Activated CD4-positive, alpha-beta memory T cell treated with anti-CD3 and anti-CD28 coated beads for 36 hours (primary cell): ENCODE results near the gene RGS7. TPM values are rescaled to one million over a fixed set of nuclear protein-coding genes. Genes with fewer than 3 reads are reported as not detected.
"Not testable (repeated sequence)": the region's sequence is repeated elsewhere in the genome, so short reads cannot be mapped to it uniquely, and the experiment has no call there.

Experiments used
- CTCF ChIA-PET: fragments of 350-600 bp; sonication (Branson Sonifier 250); formaldehyde crosslinking; loops from one replicate; lab custom pipeline; 2021; ENCODE audit warnings: antibody characterized with exemption, inconsistent platforms; lab: Charles Lee
- POLR2A ChIA-PET: fragments of 350-600 bp; sonication (Branson Sonifier 250); formaldehyde crosslinking; loops from one replicate; lab custom pipeline; 2021; ENCODE audit warnings: antibody characterized with exemption; lab: Charles Lee
- DNase-seq: peaks from one replicate; pipeline ENCODE4 v3.0.0-alpha.2; 2020
- H3K27ac Mint-ChIP-seq: one replicate; pipeline ENCODE4 v1.8.0; 2021; ENCODE audit warnings: mixed read lengths
- H3K27me3 Mint-ChIP-seq: one replicate; pipeline ENCODE4 v1.8.0; 2021; ENCODE audit warnings: mixed read lengths
- H3K36me3 Mint-ChIP-seq: one replicate; pipeline ENCODE4 v1.8.0; 2021; ENCODE audit warnings: mixed read lengths
- H3K4me1 Mint-ChIP-seq: one replicate; pipeline ENCODE4 v1.8.0; 2021; ENCODE audit warnings: low read depth, mixed read lengths
- H3K4me3 Mint-ChIP-seq: one replicate; pipeline ENCODE4 v1.8.0; 2021; ENCODE audit warnings: mild to moderate bottlenecking, mixed read lengths
- H3K9me3 Mint-ChIP-seq: one replicate; pipeline ENCODE4 v1.8.0; 2021; ENCODE audit warnings: mixed read lengths
- intact Hi-C: fragments of 100-400 bp; cut with micrococcal nuclease; formaldehyde crosslinking; loops from one replicate; pipeline ENCODE4 v1.15.1; 2023
- total RNA-seq, 2 experiments: library from RNA; stranded (reverse); gene quantifications; one replicate each; pipeline ENCODE4 v1.2.3, GENCODE V29; 2021

Gene RGS7
- total RNA-seq, 2 experiments from 2014 or later, result not detected

DNA sequence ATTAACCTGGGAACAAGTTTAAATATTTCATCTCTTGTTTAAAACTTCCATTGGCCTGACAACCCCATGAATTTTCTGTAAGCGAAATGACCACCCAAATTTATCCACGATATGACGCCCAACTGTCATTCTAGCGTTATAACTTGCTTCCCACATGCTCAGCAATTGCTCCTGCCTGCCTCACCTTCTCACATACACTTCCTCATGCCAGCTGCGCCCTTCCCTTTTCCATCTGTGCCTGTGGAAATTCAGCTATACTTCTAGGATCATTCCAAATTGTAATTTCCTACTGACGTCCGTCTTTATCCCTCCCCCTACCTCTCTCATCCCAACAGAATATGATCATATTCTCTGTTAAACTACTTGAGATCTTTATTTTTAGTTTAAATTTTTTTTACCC, 248.0 kb downstream of the RGS7 start:
- H3K4me1 Mint-ChIP-seq, result no peaks in the 10 kb centered on the region
- H3K27me3 Mint-ChIP-seq, result no peaks in the 10 kb centered on the region
- POLR2A ChIA-PET, result no interaction called here
- no peak overlapping the region for H3K27ac Mint-ChIP-seq
- intact Hi-C loops, result no loop called here
- H3K9me3 Mint-ChIP-seq, result peaks cover 4% of the 10 kb centered on the region
- H3K36me3 Mint-ChIP-seq, result no peaks in the 10 kb centered on the region
- CTCF ChIA-PET, result no interaction called here
- DNase-seq, result no peak
- no peak overlapping the region for H3K4me3 Mint-ChIP-seq

GRCh38 chr1:241105147-241105546, 251.9 kb downstream of the RGS7 start:
- ChIA-PET CTCF (no interaction called here), POLR2A (no interaction called here)
- no peaks in the 10 kb centered on the region for H3K27me3 Mint-ChIP-seq
- H3K27ac Mint-ChIP-seq, result no peak overlapping the region
- intact Hi-C loops, result no loop called here
- H3K9me3 Mint-ChIP-seq, result no peaks in the 10 kb centered on the region
- H3K36me3 Mint-ChIP-seq, result no peaks in the 10 kb centered on the region
- H3K4me1 Mint-ChIP-seq, result no peaks in the 10 kb centered on the region
- no peak for DNase-seq
- H3K4me3 Mint-ChIP-seq, result no peak overlapping the region

GRCh38 chr1:241102664-241103063, 254.3 kb downstream of the RGS7 start:
- CTCF ChIA-PET, result no interaction called here
- no peak for DNase-seq
- Mint-ChIP-seq H3K36me3 (no peaks in the 10 kb centered on the region), H3K4me3 (no peak overlapping the region), H3K9me3 (no peaks in the 10 kb centered on the region), H3K27ac (no peak overlapping the region), H3K27me3 (no peaks in the 10 kb centered on the region), H3K4me1 (no peaks in the 10 kb centered on the region)
- POLR2A ChIA-PET, result no interaction called here
- intact Hi-C loops, result no loop called here

GRCh38 chr1:241101622-241102021, 255.4 kb downstream of the RGS7 start:
- Mint-ChIP-seq H3K4me1 (no peaks in the 10 kb centered on the region), H3K36me3 (no peaks in the 10 kb centered on the region), H3K9me3 (no peaks in the 10 kb centered on the region), H3K27me3 (no peaks in the 10 kb centered on the region), H3K27ac (no peak overlapping the region), H3K4me3 (no peak overlapping the region)
- intact Hi-C loops, result no loop called here
- no peak for DNase-seq
- ChIA-PET POLR2A (no interaction called here), CTCF (no interaction called here)

DNA sequence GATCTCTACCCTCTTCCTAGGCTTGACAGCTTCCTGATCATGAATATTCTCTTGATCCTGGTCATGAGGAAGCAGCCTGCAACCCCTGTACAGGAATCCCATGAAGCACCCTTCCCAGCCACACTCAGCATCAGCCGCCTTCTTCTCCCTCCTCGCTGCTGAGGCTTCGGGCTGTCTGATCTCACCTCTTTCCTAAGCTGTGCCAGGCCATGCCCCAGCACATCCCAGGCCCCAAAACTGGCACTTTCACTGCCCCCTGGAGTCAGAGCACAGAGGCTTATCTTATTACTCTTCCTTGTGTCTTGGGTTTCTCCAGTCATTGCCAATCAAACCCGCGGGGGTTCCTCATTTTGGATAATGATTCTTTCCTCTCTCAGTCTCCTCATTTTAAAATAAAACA, 259.5 kb downstream of the RGS7 start:
- DNase-seq, result no peak
- H3K27ac Mint-ChIP-seq, result no peak overlapping the region
- no peaks in the 10 kb centered on the region for H3K9me3 Mint-ChIP-seq
- no peak overlapping the region for H3K4me3 Mint-ChIP-seq
- no peaks in the 10 kb centered on the region for H3K4me1 Mint-ChIP-seq
- no peaks in the 10 kb centered on the region for H3K27me3 Mint-ChIP-seq
- intact Hi-C loops, result no loop called here
- H3K36me3 Mint-ChIP-seq, result no peaks in the 10 kb centered on the region
- POLR2A ChIA-PET, result no interaction called here
- CTCF ChIA-PET, result no interaction called here

DNA sequence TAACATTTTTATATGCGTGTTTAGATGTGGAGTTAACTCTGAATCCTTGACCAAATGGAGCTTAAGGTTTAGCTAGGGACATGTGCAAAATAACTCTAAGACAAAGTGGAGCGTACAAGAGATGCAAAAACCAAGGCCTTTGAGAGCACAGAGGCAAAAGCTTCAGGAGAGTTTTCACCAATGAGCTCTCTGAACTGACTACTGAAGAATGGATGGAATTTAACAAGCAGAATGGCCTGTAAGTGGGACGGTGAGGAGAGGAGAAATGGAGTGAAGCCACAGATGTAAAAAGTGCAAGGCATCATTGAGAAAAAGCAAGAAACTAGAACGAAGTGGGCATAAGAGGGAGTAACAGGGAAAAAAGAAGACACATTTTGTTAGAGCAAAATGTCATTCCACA, 260.0 kb downstream of the RGS7 start:
- no peak overlapping the region for H3K27ac Mint-ChIP-seq
- ChIA-PET POLR2A (no interaction called here), CTCF (no interaction called here)
- no peak overlapping the region for H3K4me3 Mint-ChIP-seq
- DNase-seq, result no peak
- intact Hi-C loops, result no loop called here
- H3K27me3 Mint-ChIP-seq, result no peaks in the 10 kb centered on the region
- no peaks in the 10 kb centered on the region for H3K9me3 Mint-ChIP-seq
- no peaks in the 10 kb centered on the region for H3K4me1 Mint-ChIP-seq
- no peaks in the 10 kb centered on the region for H3K36me3 Mint-ChIP-seq

- Mint-ChIP-seq H3K4me3 (no peak overlapping the region), H3K4me1 (no peaks in the 10 kb centered on the region), H3K9me3 (no peaks in the 10 kb centered on the region), H3K27me3 (no peaks in the 10 kb centered on the region), H3K27ac (no peak overlapping the region), H3K36me3 (no peaks in the 10 kb centered on the region)
- DNase-seq, result no peak
- ChIA-PET CTCF (no interaction called here), POLR2A (no interaction called here)
- intact Hi-C loops, result no loop called here
Measured at GRCh38 chr1:241095847-241096246, 261.2 kb downstream of the RGS7 start.

DNA sequence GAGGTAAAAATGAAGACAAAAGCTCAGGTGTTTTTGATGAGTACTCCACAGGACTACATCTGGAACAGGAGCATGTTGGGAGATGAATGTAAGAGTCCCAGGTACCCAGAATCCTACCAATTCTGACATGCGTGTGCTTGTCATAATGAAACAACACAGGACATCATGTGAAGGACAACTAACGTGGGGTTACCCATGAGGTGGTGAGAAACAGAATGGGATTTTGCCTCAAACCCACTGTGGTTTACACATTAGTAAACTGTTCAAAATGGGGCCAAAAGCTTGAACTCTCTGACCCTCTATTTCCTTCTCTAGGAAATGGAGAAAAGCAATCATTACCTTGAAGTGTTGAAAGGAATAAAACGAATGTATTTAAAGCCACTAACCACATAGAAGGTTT, 266.2 kb downstream of the RGS7 start:
- no peak for DNase-seq
- Mint-ChIP-seq H3K27me3 (no peaks in the 10 kb centered on the region), H3K4me3 (no peak overlapping the region), H3K36me3 (no peaks in the 10 kb centered on the region), H3K4me1 (no peaks in the 10 kb centered on the region), H3K9me3 (no peaks in the 10 kb centered on the region), H3K27ac (no peak overlapping the region)
- ChIA-PET POLR2A (no interaction called here), CTCF (no interaction called here)
- intact Hi-C loops, result no loop called here

- DNase-seq, H3K27ac Mint-ChIP-seq, POLR2A ChIA-PET, H3K36me3 Mint-ChIP-seq, CTCF ChIA-PET, H3K9me3 Mint-ChIP-seq, H3K4me1 Mint-ChIP-seq, intact Hi-C loops, H3K4me3 Mint-ChIP-seq, H3K27me3 Mint-ChIP-seq: not testable (repeated sequence)
Measured at GRCh38 chr1:241089066-241089465, 267.9 kb downstream of the RGS7 start.

DNA sequence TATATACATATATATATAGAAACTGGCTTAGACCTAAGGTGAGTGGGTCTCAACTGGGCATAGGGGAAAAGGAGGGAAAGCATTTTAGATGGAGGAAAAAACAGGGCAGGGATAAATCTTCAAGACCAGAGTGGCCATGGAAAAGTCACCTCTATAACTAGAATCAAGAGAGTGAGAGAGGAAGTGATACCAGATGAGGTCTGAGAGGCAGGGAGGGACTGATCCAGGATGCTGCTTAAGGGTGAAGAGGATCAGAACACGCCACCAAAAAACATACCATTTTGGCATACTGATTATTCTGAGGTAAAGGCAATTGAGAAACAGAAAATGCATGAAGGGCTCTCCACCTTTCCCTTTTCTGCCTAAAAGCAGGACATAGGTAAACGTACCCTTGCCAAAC, 268.9 kb downstream of the RGS7 start:
- H3K36me3 Mint-ChIP-seq, POLR2A ChIA-PET, H3K4me1 Mint-ChIP-seq, H3K9me3 Mint-ChIP-seq, H3K4me3 Mint-ChIP-seq, H3K27ac Mint-ChIP-seq, H3K27me3 Mint-ChIP-seq, CTCF ChIA-PET, intact Hi-C loops, DNase-seq: not testable (repeated sequence)

DNA sequence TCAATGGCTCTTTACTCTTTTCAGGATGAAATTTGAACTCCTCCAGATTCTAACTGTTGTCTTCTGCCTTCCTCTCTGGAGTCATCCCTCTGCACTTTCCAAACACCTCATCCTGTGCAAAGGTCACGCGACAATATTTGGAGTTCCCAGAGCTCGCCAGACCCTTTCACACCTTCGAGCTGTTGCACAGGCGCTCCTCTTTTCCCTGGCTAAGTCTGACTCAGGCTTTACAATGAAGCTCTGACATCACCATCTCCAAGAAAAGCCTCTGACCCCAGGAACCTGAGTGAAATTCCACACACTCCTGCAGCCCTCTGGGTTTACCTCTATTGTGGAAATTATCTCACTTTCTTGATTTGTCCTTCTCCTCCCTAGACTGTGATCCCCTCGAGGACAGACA, 270.3 kb downstream of the RGS7 start:
- H3K27ac Mint-ChIP-seq, result no peak overlapping the region
- intact Hi-C loops, result no loop called here
- DNase-seq, result no peak
- CTCF ChIA-PET, result no interaction called here
- no peaks in the 10 kb centered on the region for H3K4me1 Mint-ChIP-seq
- no peaks in the 10 kb centered on the region for H3K9me3 Mint-ChIP-seq
- H3K36me3 Mint-ChIP-seq, result no peaks in the 10 kb centered on the region
- no peak overlapping the region for H3K4me3 Mint-ChIP-seq
- POLR2A ChIA-PET, result no interaction called here
- H3K27me3 Mint-ChIP-seq, result no peaks in the 10 kb centered on the region

GRCh38 chr1:241083285-241083684, 273.7 kb downstream of the RGS7 start:
- ChIA-PET POLR2A (no interaction called here), CTCF (no interaction called here)
- no peak overlapping the region for H3K4me3 Mint-ChIP-seq
- no peaks in the 10 kb centered on the region for H3K36me3 Mint-ChIP-seq
- DNase-seq, result no peak
- intact Hi-C loops, result no loop called here
- no peaks in the 10 kb centered on the region for H3K4me1 Mint-ChIP-seq
- H3K27ac Mint-ChIP-seq, result no peak overlapping the region
- H3K27me3 Mint-ChIP-seq, result no peaks in the 10 kb centered on the region
- no peaks in the 10 kb centered on the region for H3K9me3 Mint-ChIP-seq

GRCh38 chr1:241081473-241081872, 275.5 kb downstream of the RGS7 start:
- no peak for DNase-seq
- H3K36me3 Mint-ChIP-seq, result no peaks in the 10 kb centered on the region
- ChIA-PET POLR2A (no interaction called here), CTCF (no interaction called here)
- H3K4me1 Mint-ChIP-seq, result no peaks in the 10 kb centered on the region
- H3K27me3 Mint-ChIP-seq, result no peaks in the 10 kb centered on the region
- no peaks in the 10 kb centered on the region for H3K9me3 Mint-ChIP-seq
- H3K27ac Mint-ChIP-seq, result no peak overlapping the region
- H3K4me3 Mint-ChIP-seq, result no peak overlapping the region
- intact Hi-C loops, result no loop called here

DNA sequence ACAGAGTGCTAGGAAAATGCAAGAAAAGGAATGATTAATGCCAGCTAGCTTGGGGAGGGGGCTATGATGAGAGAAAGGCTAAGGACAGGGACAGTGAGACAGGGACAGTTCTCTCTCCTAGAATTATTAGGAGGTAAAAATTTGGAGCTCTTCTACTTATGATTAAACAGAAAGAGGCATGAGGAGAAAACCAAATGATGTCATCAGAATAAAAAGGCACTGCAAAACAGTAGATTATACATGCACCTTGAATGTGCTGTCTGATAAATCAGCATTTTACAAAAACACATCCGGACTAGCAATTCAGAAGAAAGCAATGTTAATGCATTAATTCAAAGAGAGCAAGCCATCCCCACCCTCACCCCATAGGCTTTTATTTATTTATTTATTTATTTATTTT, 277.5 kb downstream of the RGS7 start:
- ChIA-PET POLR2A (no interaction called here), CTCF (no interaction called here)
- Mint-ChIP-seq H3K27me3 (no peaks in the 10 kb centered on the region), H3K4me3 (no peak overlapping the region), H3K36me3 (no peaks in the 10 kb centered on the region), H3K4me1 (no peaks in the 10 kb centered on the region), H3K9me3 (no peaks in the 10 kb centered on the region), H3K27ac (no peak overlapping the region)
- DNase-seq, result no peak
- intact Hi-C loops, result no loop called here
